GM12873 (cell line): ENCODE results near the gene BIN1.

Experiments used
- CTCF ChIP-seq: IDR thresholded peaks from 2 replicates; pipeline ENCODE4 v1.5.1; 2012; ENCODE audit warnings: low read depth, mild to moderate bottlenecking, moderate library complexity, low read length, control low read depth; ENCODE audit not compliant: insufficient read depth; ENCODE audit errors: missing control alignments

BIN1 gene

GRCh38 chr2:127075821-127076220, 31.1 kb downstream of the BIN1 start:
- no peak for TF ChIP-seq CTCF

- no peak for TF ChIP-seq CTCF
Measured at GRCh38 chr2:127074936-127075335, 32.0 kb downstream of the BIN1 start.

- TF ChIP-seq CTCF, result no peak
Measured at GRCh38 chr2:127074358-127074757, 32.6 kb downstream of the BIN1 start.

- no peak for TF ChIP-seq CTCF
Measured at GRCh38 chr2:127072970-127073369, 34.0 kb downstream of the BIN1 start.

GRCh38 chr2:127072396-127072795, 34.6 kb downstream of the BIN1 start:
- no peak for TF ChIP-seq CTCF

- no peak for TF ChIP-seq CTCF
Measured at GRCh38 chr2:127071901-127072328, 35.0 kb downstream of the BIN1 start.

- no peak for TF ChIP-seq CTCF
Measured at GRCh38 chr2:127070221-127070620, 36.7 kb downstream of the BIN1 start.

- TF ChIP-seq CTCF, result no peak
Measured at GRCh38 chr2:127069536-127069935, 37.4 kb downstream of the BIN1 start.
